WTC11 (cell line): ENCODE data around the gene SLC22A7.

Experiments
- CTCF ChIP-seq: fragments of 200-600 bp; IDR thresholded peaks from 2 replicates; pipeline ENCODE4 v1.8.0; 2022; ENCODE audit warnings: antibody characterized with exemption
- MYBL2 ChIP-seq: sonication (generic); formaldehyde crosslinking; IDR thresholded peaks from 2 replicates; pipeline ENCODE4 v1.8.1; 2023; ENCODE audit warnings: mild to moderate bottlenecking, moderate library complexity, missing genetic modification reagents
- STAT6 ChIP-seq: sonication (generic); formaldehyde crosslinking; conservative IDR thresholded peaks from 2 replicates; pipeline ENCODE4 v1.8.1; 2023; ENCODE audit warnings: mild to moderate bottlenecking, low read depth, missing genetic modification reagents, moderate library complexity

- TF ChIP-seq CTCF (no peak), MYBL2 (CRISPR knock-in tag) (no peak), STAT6 (CRISPR knock-in tag) (no peak)
These were observed 5.2 kb upstream of the SLC22A7 start for GRCh38 chr6:43292763-43293318.
